Middle frontal gyrus (tissue), 1 donor: Measurements from ENCODE around the gene RPL22L1.
"Not testable (repeated sequence)": the region's sequence is repeated elsewhere in the genome, so short reads cannot be mapped to it uniquely, and the experiment has no call there.

Experiments
- DNase-seq: peaks from one replicate; pipeline ENCODE4 v3.0.0-alpha.2; 2015; ENCODE audit warnings: low spot score; ENCODE audit errors: extremely low spot score

The RPL22L1 gene

DNA sequence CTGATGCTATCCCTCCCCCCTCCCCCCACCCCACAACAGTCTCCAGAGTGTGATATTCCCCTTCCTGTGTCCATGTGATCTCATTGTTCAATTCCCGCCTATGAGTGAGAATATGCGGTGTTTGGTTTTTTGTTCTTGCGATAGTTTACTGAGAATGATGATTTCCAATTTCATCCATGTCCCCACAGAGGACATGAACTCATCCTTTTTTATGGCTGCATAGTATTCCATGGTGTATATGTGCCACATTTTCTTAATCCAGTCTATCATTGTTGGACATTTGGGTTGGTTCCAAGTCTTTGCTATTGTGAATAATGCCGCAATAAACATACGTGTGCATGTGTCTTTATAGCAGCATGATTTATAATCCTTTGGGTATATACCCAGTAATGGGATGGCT is 8.7 kb upstream of the RPL22L1 start:
- not testable (repeated sequence) for DNase-seq

DNA sequence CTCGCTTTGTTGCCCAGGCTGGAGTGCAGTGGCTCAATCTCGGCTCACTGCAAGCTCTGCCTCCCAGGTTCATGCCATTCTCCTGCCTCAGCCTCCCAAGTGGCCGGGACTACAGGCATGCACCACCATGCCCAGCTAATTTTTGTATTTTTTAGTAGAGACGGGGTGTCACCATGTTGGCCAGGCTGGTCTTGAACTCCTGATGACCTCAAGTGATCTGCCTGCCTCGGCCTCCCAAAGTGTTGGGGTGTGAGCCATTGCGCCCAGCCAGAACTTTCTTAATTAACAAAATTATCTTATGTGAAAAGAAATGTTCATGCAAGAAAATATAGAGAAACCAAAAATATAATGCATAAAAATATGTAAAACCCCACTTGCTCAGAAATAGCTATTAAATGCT is 7.3 kb upstream of the RPL22L1 start:
- DNase-seq: not testable (repeated sequence)

GRCh38 chr3:170876537-170876936 is 6.5 kb upstream of the RPL22L1 start:
- no peak for DNase-seq

DNA sequence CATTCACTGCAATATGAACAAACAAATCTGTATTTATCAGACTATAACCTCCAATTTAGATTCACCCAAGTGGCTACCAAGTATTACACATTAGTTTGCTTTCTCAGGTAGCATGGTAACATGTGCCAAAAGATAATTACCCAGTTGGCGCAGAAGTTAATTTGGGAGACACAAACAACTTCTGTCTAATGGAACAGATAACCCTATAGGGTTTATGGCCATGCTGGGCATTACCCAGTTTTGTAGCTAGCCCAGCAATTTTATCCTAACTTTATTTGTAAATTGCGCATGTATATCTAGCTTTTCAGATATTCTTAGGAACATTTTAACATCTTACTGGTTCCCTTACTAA is 780 bp downstream of the RPL22L1 start:
- DNase-seq: no peak

DNA sequence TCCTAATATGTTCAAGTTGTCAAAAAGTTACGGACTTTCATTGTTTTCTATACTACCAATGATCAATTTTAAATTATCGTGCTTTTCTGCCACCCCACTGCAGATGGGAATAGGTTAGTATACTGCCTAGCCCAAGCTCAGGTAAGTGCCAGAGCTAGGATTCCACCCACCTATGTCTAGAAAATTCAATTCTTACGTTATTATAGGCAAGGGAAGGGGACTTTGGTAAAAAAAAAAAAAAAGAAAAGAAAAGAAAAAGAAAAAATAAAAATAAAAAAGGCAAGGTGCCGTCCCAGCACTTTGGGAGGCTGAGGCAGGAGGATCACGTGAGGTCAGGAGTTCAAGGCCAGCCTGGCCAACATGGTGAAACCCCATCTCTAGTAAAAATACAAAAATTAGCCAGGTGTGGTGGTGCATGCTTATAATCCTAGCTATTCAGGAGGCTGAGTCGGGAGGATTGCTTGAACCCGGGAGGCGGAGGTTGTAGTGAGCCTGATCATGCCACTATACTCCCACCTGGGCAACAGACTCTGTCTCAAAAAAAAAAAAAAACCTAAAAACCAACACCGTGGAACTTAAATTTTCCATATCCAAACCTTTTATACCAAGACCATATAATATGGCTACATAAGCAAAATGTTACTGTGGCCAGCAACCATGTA is 1.3 kb downstream of the RPL22L1 start:
- DNase-seq: no peak

DNA sequence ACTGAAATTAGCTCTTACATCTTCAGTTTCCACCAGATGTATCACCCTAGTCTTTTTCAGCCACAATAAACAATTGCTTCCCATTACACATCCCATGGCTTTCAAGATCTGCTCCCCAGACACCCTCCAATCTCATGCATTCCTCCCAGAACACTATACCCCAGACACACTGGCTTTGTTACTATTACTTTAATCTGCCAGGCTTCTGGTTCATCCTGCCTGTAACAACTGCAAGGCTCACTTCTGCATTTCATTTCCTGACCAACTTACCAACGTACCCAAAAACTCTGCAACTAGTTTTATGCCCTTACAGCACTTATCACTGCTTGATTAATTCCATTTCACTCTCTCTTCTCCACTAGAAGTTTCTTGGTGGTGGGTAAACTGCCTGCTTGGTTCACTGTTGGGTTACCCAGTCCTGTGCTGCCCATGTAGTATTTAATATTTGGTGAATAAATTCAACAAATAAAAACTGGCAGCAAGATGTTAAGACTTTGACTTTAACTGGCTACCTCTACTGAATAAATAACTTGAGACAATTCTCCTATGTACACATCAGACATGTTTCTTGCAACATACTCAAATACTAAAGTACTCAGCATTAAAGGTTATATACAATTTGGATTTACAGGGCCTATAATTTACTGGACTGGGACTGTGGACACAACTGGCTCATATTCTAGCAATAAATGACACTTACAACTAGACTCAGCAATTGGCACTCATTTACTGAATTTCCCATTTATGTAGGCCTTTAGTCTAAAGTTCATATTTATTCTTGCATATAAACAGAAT is 2.7 kb downstream of the RPL22L1 start:
- DNase-seq: no peak

DNA sequence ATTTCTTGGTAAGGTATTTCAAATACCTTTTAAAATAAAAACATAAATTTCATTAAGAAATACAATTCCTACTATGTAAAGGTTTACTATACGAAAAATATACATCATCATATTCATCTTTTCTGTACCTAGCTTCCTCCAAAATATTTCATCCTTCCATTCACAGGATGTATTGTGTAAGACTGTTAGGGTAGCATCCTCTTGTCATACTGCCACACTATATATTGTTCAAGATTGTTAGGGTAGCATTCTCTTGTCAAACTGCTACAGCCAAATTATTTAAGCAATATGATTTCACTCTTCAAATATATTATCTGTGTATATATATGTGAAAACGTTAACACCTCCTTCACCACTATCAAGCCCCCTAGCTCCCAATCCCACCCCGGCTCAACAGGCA is 3.5 kb downstream of the RPL22L1 start:
- no peak for DNase-seq

- DNase-seq: no peak
Measured at GRCh38 chr3:170865209-170866094, 4.5 kb downstream of the RPL22L1 start.

DNA sequence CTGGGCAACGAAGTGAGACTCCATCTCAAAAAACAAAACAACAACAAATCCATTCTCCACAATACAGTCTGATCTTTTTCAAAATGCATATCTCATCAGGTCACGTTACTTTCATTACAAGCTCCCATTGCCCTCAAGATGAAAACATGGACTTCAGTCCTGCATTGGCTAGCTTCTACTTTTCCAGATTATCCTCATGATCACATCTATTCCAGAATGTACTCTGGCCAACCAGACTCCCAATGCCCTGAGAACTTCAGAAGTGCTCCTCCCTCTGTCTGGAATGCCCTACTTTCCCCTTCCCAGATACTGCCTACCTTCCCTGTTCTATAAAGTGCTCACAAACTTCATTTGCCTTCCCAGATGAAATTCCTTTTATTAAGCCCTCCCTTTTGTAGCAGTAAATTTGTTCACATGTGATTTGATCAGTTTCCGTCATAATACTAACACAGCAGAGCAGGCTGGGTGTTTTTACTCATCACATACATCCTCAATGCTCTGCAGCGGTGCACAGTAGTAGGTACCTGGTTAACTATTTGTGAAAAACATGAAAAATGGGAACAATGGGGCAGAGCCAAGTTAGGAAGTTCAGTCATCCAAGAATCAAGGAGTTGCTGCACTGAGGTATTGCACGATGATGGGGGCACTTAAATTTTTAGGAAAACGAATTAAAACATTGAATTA is 5.3 kb downstream of the RPL22L1 start:
- no peak for DNase-seq

GRCh38 chr3:170863816-170864215 is 6.2 kb downstream of the RPL22L1 start:
- DNase-seq: no peak

DNA sequence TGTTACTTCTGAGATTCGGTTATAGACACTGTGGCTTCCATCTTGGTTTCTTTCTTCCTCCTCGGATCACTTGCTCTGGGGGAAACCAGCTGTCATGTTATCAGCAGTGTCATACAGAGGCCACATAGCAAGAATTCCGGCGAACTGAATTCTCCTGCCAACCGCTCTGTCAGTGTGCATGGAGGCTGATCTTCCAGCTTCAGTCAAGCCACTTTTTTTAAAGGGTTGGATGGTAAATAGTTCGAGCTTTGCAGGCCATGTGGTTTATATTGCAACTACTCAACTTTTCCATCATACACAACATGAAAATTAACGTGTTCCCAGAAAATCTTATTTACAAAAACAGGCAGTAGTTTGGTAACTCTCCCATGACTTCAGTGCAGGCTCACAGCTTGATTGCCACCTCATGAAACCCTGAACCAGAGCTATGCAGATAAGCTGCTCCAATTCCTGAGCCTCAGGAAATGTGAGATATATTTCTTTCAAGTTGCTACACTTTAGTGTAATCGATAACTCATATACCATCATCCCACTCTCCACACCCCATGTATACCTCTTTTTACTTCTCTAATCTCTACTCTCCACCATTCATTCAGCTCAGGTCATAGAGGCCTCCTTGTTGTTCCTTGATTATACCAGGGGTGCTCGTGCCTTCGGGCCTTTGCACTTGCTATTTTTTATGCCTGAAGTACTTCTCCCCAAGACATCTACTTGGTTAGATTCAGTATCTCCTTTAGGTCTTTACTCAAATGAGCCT is 7.2 kb downstream of the RPL22L1 start:
- no peak for DNase-seq

DNA sequence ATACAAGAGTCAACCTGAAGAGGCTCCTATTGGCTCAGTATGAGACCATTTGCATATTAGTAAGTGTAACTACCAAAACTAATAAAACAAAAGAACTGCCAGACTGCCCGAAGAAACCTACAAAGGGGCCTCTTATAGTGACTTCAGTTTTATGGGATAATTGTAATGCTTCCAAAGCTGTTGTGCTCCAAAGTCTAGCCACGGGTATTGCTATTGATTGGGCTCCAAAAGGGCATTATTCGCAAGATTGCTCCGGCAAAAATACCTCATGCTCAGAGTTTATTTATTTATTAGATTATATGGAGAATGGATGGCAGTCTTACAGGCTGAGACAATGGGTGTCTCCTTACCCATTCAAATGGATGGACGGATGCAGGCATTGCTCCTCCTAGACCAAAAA is 11.4 kb downstream of the RPL22L1 start:
- no peak for DNase-seq

- no peak for DNase-seq
Measured at GRCh38 chr3:170852324-170852723, 17.7 kb downstream of the RPL22L1 start.

- no peak for DNase-seq
Measured at GRCh38 chr3:170848292-170848917, 21.6 kb downstream of the RPL22L1 start.

DNA sequence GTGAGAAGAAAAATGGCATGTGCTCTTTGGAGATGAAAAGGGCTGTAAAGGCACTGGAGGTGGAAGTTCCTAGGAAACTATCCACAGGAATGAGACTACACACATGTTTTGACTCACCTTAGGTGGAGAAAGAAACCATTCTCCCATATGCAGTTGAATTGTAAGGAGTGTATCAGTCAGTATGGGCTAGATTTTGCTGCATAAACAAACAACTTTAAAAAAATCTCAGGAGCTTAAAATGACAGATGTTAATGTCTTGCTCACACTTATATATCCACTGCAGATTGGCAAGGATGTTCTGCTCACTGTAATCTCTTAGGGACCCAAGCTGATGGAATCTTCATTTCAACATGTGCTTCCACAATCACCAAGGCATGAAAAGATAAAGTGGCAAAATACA is 25.6 kb downstream of the RPL22L1 start:
- no peak for DNase-seq

DNA sequence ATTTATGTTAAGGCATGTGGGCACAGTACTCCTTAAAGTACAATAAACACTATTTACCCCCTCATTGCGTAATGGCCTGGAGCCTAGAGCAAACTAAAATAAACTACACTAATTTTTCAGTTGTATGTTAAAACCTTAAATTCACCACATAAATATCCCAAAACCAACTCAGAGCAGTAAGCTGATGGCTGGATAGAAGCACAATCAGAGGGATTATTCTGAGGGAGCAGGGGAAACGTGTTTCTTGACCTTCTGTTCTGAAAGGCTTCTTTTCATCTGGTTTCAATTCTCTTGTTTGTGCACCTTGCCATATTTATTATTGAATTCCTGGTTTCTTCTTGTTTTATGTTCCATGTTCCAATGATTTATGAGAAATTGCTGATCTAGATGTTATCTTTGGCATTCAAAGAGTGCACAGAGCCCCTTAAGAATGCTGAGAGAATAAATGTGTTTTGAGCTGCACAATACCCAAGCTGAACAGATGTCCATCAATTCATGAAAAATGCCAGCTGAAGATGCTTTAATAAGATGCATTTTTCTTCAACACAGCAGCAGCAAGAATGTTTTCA is 29.6 kb downstream of the RPL22L1 start:
- DNase-seq: no peak

- DNase-seq: no peak
Measured at GRCh38 chr3:170839518-170840100, 30.4 kb downstream of the RPL22L1 start.

DNA sequence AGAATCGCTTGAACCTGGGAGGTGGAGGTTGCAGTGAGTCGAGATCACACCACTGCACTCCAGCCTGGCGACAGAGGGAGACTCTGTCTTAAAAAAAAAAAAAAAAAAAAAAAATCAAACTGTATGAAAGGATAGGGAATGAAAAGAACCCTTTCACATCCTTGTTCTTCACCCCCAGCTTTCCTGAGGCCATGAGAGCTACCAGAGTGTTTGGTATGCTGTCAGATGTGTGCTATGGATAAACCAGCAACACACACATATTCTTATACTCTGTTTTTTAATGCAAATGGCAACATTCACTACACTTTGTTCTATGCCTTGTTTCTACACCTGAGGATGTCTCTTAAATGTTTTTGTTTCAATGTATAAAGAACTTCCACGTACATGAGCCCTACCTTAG is 33.5 kb downstream of the RPL22L1 start:
- no peak for DNase-seq

DNA sequence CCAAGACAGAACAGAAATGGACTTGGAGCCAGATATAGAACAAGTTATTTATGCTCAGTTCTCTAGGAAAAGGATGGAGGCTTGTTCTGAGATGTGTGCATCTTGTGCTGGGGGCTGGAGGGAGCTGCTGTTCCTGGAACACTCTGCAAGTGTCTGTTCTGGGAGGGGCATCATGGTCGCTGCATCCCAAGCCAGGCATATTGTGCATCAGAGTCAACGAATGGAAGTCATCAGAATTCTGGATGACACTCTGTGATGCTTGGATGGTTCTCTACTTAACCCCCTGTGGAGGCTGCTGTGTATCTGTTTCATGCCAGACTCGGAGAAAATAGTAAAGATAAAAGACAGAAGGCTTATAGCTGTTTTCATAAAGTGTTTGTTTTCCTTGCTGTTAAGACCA is 34.7 kb downstream of the RPL22L1 start:
- no peak for DNase-seq

GRCh38 chr3:170830580-170830979 is 39.4 kb downstream of the RPL22L1 start:
- DNase-seq: no peak
